Thyroid gland (tissue), 4 donors: ENCODE data around the gene PAXX. TPM values are rescaled to one million over a fixed set of nuclear protein-coding genes. Genes with fewer than 3 reads are reported as not detected.

ENCODE experiments used
- DNase-seq, 2 donors: peaks; one replicate each; pipeline ENCODE4 v3.0.0-alpha.2; 2019
- H3K27ac ChIP-seq, 3 donors: fragments of 200-600 bp; sonication (generic); 1 replicate in 2 of 3; 2 replicates in 1 of 3; pipeline ENCODE4 v1.5.1; 2016 to 2019; ENCODE audit warnings: mild to moderate bottlenecking in 1 of 3, moderate library complexity in 1 of 3
- H3K27me3 ChIP-seq: fragments of 200-600 bp; sonication (generic); one replicate; pipeline ENCODE4 v1.5.1; 2019
- H3K36me3 ChIP-seq, 2 donors: fragments of 200-600 bp; sonication (generic); one replicate each; pipeline ENCODE4 v1.5.1; 2016 to 2019
- H3K4me1 ChIP-seq, 2 donors: fragments of 200-600 bp; sonication (generic); one replicate each; pipeline ENCODE4 v1.5.1; 2017 to 2019
- H3K4me3 ChIP-seq, 3 donors: fragments of 200-600 bp; sonication (generic); replicated peaks in 1 of 3; 1 replicate in 2 of 3; 2 replicates in 1 of 3; pipeline ENCODE4 v1.5.1; 2016; ENCODE audit warnings: mild to moderate bottlenecking in 1 of 3
- H3K9me3 ChIP-seq: fragments of 200-600 bp; sonication (generic); one replicate; pipeline ENCODE4 v1.5.1; 2017
- POLR2A ChIP-seq, 2 donors: fragments of 450-650 bp; IDR thresholded peaks; one replicate each; pipeline ENCODE4 v1.6.1; 2017; ENCODE audit warnings: antibody characterized with exemption in 2 of 2, mild to moderate bottlenecking in 2 of 2, moderate library complexity in 1 of 2
- WGBS, 2 donors: methylation state at CpG; one replicate each; pipeline ENCODE4 v1.1.5; 2017; 5-methylcytosine and 5-hydroxymethylcytosine counted together
- intact Hi-C: fragments of 100-400 bp; cut with DNase I; formaldehyde crosslinking; loops from one replicate; pipeline ENCODE4 v1.15.1; 2023
- total RNA-seq, 4 donors: library from RNA; depleted of rRNA; stranded (reverse); fragments of >200 nt; gene quantifications; one replicate each; pipeline ENCODE4 v1.2.3, GENCODE V29; 2016
- TF ChIP-seq, protein P1 (sequence below), 6 experiments: fragments of 200-600 bp in 3 of 6; fragments of 450-650 bp in 3 of 6; sonication (generic) in 3 of 6; IDR thresholded peaks; one replicate each; pipeline ENCODE4 v1.5.1; 2016 to 2019; ENCODE audit warnings: antibody characterized with exemption in 6 of 6, mild to moderate bottlenecking in 2 of 6, inconsistent platforms in 1 of 6, moderate library complexity in 1 of 6

The PAXX gene, protein sequence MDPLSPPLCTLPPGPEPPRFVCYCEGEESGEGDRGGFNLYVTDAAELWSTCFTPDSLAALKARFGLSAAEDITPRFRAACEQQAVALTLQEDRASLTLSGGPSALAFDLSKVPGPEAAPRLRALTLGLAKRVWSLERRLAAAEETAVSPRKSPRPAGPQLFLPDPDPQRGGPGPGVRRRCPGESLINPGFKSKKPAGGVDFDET
- 100 to 1,000 TPM in 1 of 4 donors, 10 to 100 TPM in 3; 29.8 to 109 (median 50.7) TPM for total RNA-seq

DNA sequence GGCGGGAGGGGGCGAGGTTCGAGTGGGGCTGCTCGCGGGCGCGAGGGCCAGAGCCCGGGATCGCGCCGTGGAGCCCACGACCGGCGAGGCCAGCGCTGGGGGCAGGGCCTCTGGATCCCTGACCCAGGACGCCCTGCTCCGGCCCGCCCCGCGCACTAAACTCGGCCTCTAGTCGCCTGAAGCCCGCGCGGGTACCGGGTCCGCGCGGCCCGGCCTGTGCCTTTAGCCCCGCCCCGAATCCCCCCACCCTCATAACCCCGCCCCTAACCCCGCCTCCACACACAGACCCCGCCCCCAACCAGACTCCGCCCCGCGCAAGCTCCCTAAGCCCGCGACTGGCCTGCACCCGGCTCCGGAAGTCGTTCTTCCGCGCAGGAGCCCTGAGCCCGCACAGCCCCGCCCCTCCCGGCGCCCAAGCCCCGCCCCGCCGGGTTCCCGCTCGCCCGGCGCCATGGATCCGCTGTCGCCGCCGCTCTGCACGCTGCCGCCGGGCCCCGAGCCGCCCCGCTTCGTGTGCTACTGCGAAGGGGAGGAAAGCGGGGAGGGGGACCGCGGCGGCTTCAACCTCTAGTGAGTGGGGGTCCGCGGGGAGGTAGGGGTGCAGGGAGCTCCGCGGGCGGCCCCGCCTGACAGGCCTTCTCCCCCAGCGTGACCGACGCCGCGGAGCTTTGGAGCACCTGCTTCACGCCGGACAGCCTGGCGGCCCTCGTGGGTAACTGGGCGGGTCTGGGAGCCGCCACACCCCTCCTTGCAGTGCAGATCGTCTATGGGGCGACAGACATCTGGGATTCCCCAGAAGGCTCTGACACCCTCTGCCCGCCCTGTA lies at the start of gene PAXX:
TSS of gene PAXX (plus strand) at position 430 of the 826 bp plus-strand sequence. CDS start at position 452, 22 bp downstream.
- TF ChIP-seq, protein P1, sequence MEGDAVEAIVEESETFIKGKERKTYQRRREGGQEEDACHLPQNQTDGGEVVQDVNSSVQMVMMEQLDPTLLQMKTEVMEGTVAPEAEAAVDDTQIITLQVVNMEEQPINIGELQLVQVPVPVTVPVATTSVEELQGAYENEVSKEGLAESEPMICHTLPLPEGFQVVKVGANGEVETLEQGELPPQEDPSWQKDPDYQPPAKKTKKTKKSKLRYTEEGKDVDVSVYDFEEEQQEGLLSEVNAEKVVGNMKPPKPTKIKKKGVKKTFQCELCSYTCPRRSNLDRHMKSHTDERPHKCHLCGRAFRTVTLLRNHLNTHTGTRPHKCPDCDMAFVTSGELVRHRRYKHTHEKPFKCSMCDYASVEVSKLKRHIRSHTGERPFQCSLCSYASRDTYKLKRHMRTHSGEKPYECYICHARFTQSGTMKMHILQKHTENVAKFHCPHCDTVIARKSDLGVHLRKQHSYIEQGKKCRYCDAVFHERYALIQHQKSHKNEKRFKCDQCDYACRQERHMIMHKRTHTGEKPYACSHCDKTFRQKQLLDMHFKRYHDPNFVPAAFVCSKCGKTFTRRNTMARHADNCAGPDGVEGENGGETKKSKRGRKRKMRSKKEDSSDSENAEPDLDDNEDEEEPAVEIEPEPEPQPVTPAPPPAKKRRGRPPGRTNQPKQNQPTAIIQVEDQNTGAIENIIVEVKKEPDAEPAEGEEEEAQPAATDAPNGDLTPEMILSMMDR (IDR thresholded peaks at IDR 0.05) = peak in 1 of 6 experiments; percentile 12
- peak in 1 of 2 donors; percentile 53 for TF ChIP-seq POLR2A (IDR thresholded peaks at IDR 0.05)
- Histone ChIP-seq H3K4me1 (peaks cover 44 to 55% of the 10 kb centered on the region in 2 donors), H3K27me3 (no peaks in the 10 kb centered on the region), H3K27ac (peak within 1 kb of the TSS; percentile 57 to 78 (median 74)), H3K4me3 (peak within 1 kb of the TSS in 2 of 3 donors; percentile 46 to 75), H3K9me3 (no peaks in the 10 kb centered on the region), H3K36me3 (no peaks in the 10 kb centered on the region)
- peak; percentile 91 to 92 for DNase-seq
- intact Hi-C loops = no loop called here
- WGBS, 2 donors = 13% methylated on average over 3 of the region's 92 CpGs; no CpG with 5 or more reads in 1 of the 2 donors

- no peaks in the 10 kb centered on the region for H3K9me3 ChIP-seq
- TF ChIP-seq POLR2A (IDR thresholded peaks at IDR 0.05) = no peak
- TF ChIP-seq, protein P1 (IDR thresholded peaks at IDR 0.05) = no peak
- peaks cover 27 to 41% of the 10 kb centered on the region in 2 donors for H3K4me1 ChIP-seq
- no peak for DNase-seq
- no peaks in the 10 kb centered on the region for H3K27me3 ChIP-seq
- intact Hi-C loops = loop anchor here (5.0 kb wide), 2 partner anchors 56 to 96 kb away; partner anchors contain the start of genes PHPT1 and TRAF2
- 92 to 94% methylated on average over 8 to 14 of the region's 16 CpGs for WGBS, 2 donors
- peaks cover 34 to 36% of the 10 kb centered on the region in 2 donors for H3K36me3 ChIP-seq
- H3K27ac ChIP-seq = peak overlapping the region in 1 of 3 donors; percentile 80
- peak overlapping the region in 1 of 3 donors; percentile 94 for H3K4me3 ChIP-seq
Observed at GRCh38 chr9:136942881-136943230, 49.4 kb upstream of the PAXX start.

- WGBS, 2 donors = 43 to 46% methylated on average over 5 to 19 of the region's 61 CpGs
- Histone ChIP-seq H3K27me3 (no peaks in the 10 kb centered on the region), H3K4me3 (peak overlapping the region; percentile 71 to 94 (median 87)), H3K4me1 (peaks cover 30 to 48% of the 10 kb centered on the region in 2 donors), H3K36me3 (peaks cover 34 to 36% of the 10 kb centered on the region in 2 donors), H3K27ac (peak overlapping the region in 2 of 3 donors; percentile 74 to 80), H3K9me3 (no peaks in the 10 kb centered on the region)
- no peak for TF ChIP-seq POLR2A (IDR thresholded peaks at IDR 0.05)
- TF ChIP-seq, protein P1 (IDR thresholded peaks at IDR 0.05) = no peak
- intact Hi-C loops = loop anchor here (5.0 kb wide), 2 partner anchors 56 to 96 kb away; partner anchors contain the start of genes PHPT1 and TRAF2
- peak; percentile 40 to 42 for DNase-seq
Observed at GRCh38 chr9:136943291-136944211, 48.7 kb upstream of the PAXX start.

DNA sequence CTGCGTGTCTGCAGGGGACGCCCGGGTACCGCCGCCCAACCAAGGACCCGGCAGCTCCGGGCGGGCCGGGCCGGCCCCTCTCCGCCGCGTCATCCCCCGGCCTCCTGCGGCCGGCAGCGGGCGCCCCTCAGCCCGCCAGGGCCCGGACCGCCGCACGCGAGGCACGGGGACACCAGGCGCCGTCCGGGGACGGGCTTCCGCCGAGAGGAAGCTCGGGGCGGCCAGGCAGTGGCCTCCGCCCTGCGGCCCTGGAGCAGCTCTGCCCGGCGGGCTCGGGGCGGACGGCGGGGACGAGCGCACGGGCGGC lies 48.1 kb upstream of the PAXX start:
- TF ChIP-seq, protein P1 (IDR thresholded peaks at IDR 0.05) = no peak
- TF ChIP-seq POLR2A (IDR thresholded peaks at IDR 0.05) = no peak
- 0% methylated on average over 2 to 7 of the region's 45 CpGs for WGBS, 2 donors
- H3K4me3 ChIP-seq = peak overlapping the region; percentile 71 to 94 (median 87)
- peaks cover 34 to 36% of the 10 kb centered on the region in 2 donors for H3K36me3 ChIP-seq
- H3K9me3 ChIP-seq = no peaks in the 10 kb centered on the region
- H3K27ac ChIP-seq = peak overlapping the region; percentile 62 to 80 (median 74)
- no peaks in the 10 kb centered on the region for H3K27me3 ChIP-seq
- intact Hi-C loops = loop anchor here (5.0 kb wide), 2 partner anchors 57 to 97 kb away; partner anchors contain the start of genes PHPT1 and TRAF2
- H3K4me1 ChIP-seq = peaks cover 35 to 54% of the 10 kb centered on the region in 2 donors
- DNase-seq = no peak
